Activated naive CD4-positive, alpha-beta T cell treated with anti-CD3 and anti-CD28 coated beads for 36 hours (primary cell): ENCODE results near the gene GPX5. TPM values are rescaled to one million over a fixed set of nuclear protein-coding genes. Genes with fewer than 3 reads are reported as not detected.
"Not testable (repeated sequence)": the region's sequence is repeated elsewhere in the genome, so short reads cannot be mapped to it uniquely, and the experiment has no call there.

Experiments
- CTCF ChIA-PET: fragments of 350-600 bp; sonication (Branson Sonifier 250); formaldehyde crosslinking; loops from one replicate; lab custom pipeline; 2021; ENCODE audit warnings: antibody characterized with exemption; lab: Charles Lee
- DNase-seq: peaks from one replicate; pipeline ENCODE4 v3.0.0-alpha.2; 2020
- H3K27ac Mint-ChIP-seq: one replicate; pipeline ENCODE4 v1.8.0; 2021; ENCODE audit warnings: mild to moderate bottlenecking, mixed read lengths
- H3K27me3 Mint-ChIP-seq: one replicate; pipeline ENCODE4 v1.8.0; 2021; ENCODE audit warnings: low read depth, mixed read lengths
- H3K36me3 Mint-ChIP-seq: one replicate; pipeline ENCODE4 v1.8.0; 2021; ENCODE audit warnings: low read depth, mixed read lengths
- H3K4me1 Mint-ChIP-seq: one replicate; pipeline ENCODE4 v1.8.0; 2021; ENCODE audit warnings: low read depth, mixed read lengths
- H3K4me3 Mint-ChIP-seq: one replicate; pipeline ENCODE4 v1.8.0; 2021; ENCODE audit warnings: mild to moderate bottlenecking, moderate library complexity, mixed read lengths
- H3K9me3 Mint-ChIP-seq: one replicate; pipeline ENCODE4 v1.8.0; 2021; ENCODE audit warnings: mixed read lengths
- intact Hi-C: fragments of 100-400 bp; cut with micrococcal nuclease; formaldehyde crosslinking; loops from one replicate; pipeline ENCODE4 v1.15.1; 2023
- total RNA-seq, 2 experiments: library from RNA; stranded (reverse); gene quantifications; one replicate each; pipeline ENCODE4 v1.2.3, GENCODE V29; 2021

Gene GPX5
- total RNA-seq, 2 experiments from 2014 or later = not detected

DNA sequence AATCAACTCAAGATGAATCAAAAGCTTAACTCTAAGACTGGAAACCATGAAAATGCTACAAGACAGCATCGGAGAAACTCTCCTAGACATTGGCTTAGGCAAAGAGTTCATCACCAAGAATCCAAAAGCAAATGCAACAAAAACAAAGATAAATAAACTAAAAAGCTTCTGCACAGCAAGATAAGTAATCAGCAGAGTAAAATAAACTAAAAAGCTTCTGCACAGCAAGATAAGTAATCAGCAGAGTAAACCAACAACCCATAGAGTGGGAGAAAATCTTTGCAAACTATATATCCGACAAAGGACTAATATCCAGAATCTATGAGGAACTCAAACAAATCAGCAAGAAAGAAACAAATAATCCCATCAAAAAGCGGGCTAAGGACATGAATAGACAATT, 21.3 kb downstream of the GPX5 start:
- Mint-ChIP-seq H3K27me3 (peaks cover 45% of the 10 kb centered on the region), H3K4me1 (peaks cover 18% of the 10 kb centered on the region)
- intact Hi-C loops, CTCF ChIA-PET, H3K27ac Mint-ChIP-seq, H3K4me3 Mint-ChIP-seq, DNase-seq, H3K9me3 Mint-ChIP-seq, H3K36me3 Mint-ChIP-seq: not testable (repeated sequence)

- Mint-ChIP-seq H3K9me3 (no peaks in the 10 kb centered on the region), H3K27me3 (peaks cover 59% of the 10 kb centered on the region), H3K36me3 (no peaks in the 10 kb centered on the region), H3K4me3 (no peak overlapping the region), H3K4me1 (peaks cover 4% of the 10 kb centered on the region), H3K27ac (no peak overlapping the region)
- DNase-seq = no peak
- CTCF ChIA-PET = interaction anchor here (0.8 to 0.9 kb wide), 2 partner anchors 12 to 40 kb away, joined by 3 read pairs; no protein-coding TSS in a partner anchor
- intact Hi-C loops = no loop called here
Measured at GRCh38 chr6:28551891-28552666, 26.4 kb downstream of the GPX5 start.

- Mint-ChIP-seq H3K27ac (no peak overlapping the region), H3K27me3 (peaks cover 56% of the 10 kb centered on the region), H3K4me3 (no peak overlapping the region), H3K9me3 (no peaks in the 10 kb centered on the region), H3K36me3 (no peaks in the 10 kb centered on the region), H3K4me1 (peaks cover 4% of the 10 kb centered on the region)
- DNase-seq = no peak
- CTCF ChIA-PET = interaction anchor here (0.9 kb wide), 1 partner anchor 41 kb away, joined by 3 read pairs; no protein-coding TSS in a partner anchor
- intact Hi-C loops = no loop called here
Measured at GRCh38 chr6:28553384-28553985, 27.8 kb downstream of the GPX5 start.

DNA sequence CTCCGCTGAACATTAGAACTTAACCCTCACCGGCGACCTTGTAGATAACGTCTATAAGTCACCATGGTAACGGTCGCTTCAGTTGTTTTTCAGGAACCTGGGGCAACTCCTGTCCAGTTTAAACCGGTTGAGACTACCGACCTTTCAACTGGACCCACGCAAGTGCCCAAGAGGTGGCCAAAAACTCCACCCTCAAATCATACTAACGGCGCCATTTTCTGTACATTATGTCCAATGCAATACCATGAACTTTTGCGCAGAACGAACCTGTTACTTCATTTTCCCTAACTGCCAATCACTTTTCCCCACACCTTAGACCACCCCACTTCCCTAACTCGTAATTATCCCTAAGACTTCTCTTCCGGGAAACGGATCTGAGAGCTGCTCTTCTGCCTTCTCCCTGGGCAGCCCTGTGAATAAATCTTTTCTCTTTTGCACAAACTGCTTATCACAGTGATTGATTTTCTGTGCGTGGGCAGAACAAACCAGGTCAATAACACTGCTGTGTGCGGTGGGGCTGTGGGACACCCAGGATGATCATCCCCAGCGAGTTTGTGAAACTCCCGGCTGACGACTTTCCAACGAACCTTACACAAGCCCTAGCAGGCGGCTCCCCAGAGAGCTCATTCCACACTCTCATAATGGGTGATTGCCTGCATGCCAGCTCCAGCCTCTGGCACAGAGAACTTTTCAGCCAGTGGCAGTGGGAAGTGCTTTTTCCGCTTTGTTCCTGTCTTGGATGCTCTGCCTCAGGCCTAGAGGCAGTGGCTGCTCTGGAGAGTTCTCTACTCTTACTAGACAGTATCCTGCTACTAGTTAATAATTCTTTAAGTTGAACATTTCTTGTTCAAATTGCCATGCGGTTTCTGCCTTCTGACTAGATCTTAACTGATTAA, 28.6 kb downstream of the GPX5 start:
- Mint-ChIP-seq H3K27me3 (peaks cover 49% of the 10 kb centered on the region), H3K4me1 (peaks cover 4% of the 10 kb centered on the region), H3K36me3 (no peaks in the 10 kb centered on the region), H3K9me3 (no peaks in the 10 kb centered on the region), H3K27ac (no peak overlapping the region), H3K4me3 (no peak overlapping the region)
- CTCF ChIA-PET = no interaction called here
- DNase-seq = no peak
- intact Hi-C loops = no loop called here

DNA sequence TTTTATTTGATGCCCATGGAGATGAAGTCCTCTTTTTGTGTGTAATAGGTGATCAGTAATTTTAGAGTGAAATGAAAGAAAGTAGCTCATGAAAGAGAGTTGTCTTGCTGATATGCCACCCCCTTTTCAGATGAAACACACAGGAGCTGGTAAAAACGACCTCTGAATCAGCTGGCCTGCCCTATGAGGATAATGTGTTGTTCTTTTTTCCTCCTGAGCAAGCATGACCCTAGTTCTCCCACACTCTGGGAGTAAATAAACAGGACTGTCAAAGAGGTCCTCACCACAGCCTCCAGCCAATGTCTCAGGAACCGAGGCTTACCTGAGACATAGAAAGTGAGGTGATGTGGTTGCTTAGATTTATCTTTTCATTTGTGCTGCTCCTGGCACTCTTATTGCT, 29.5 kb downstream of the GPX5 start:
- CTCF ChIA-PET = no interaction called here

DNA sequence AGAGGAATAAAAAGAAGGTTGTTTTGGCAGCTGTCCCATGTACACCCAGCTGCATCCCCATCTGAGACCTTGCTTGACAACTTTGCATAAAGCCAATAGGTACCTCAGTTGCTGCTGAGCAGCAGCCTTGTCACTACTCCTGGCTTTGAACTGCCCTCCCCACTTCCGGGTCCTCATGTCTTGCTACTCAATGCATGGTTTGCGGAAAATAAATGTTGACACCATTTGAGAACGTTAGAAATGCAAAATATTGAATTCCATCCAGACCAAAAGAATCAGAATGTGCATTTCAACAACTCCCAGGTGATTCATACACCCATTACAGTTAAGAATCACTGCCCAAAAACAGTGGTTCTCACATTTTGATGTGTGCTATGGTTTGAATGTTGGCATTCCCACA, 32.9 kb downstream of the GPX5 start:
- intact Hi-C loops = no loop called here
- H3K9me3 Mint-ChIP-seq = no peaks in the 10 kb centered on the region
- H3K4me3 Mint-ChIP-seq = no peak overlapping the region
- peaks cover 4% of the 10 kb centered on the region for H3K4me1 Mint-ChIP-seq
- peaks cover 34% of the 10 kb centered on the region for H3K27me3 Mint-ChIP-seq
- H3K36me3 Mint-ChIP-seq = no peaks in the 10 kb centered on the region
- CTCF ChIA-PET = no interaction called here
- no peak overlapping the region for H3K27ac Mint-ChIP-seq
- DNase-seq = no peak

More for the DNA sequence above, 29.5 kb downstream of the GPX5 start:
- peaks cover 4% of the 10 kb centered on the region for H3K4me1 Mint-ChIP-seq
- no peaks in the 10 kb centered on the region for H3K36me3 Mint-ChIP-seq
- intact Hi-C loops = no loop called here
- no peak for DNase-seq
- no peak overlapping the region for H3K4me3 Mint-ChIP-seq
- no peak overlapping the region for H3K27ac Mint-ChIP-seq
- peaks cover 44% of the 10 kb centered on the region for H3K27me3 Mint-ChIP-seq
- H3K9me3 Mint-ChIP-seq = no peaks in the 10 kb centered on the region

- Mint-ChIP-seq H3K4me3 (no peak overlapping the region), H3K27ac (no peak overlapping the region), H3K9me3 (no peaks in the 10 kb centered on the region), H3K27me3 (peaks cover 41% of the 10 kb centered on the region), H3K36me3 (no peaks in the 10 kb centered on the region), H3K4me1 (no peaks in the 10 kb centered on the region)
- intact Hi-C loops = no loop called here
- CTCF ChIA-PET = no interaction called here
- no peak for DNase-seq
Measured at GRCh38 chr6:28563430-28564095, 37.9 kb downstream of the GPX5 start.

DNA sequence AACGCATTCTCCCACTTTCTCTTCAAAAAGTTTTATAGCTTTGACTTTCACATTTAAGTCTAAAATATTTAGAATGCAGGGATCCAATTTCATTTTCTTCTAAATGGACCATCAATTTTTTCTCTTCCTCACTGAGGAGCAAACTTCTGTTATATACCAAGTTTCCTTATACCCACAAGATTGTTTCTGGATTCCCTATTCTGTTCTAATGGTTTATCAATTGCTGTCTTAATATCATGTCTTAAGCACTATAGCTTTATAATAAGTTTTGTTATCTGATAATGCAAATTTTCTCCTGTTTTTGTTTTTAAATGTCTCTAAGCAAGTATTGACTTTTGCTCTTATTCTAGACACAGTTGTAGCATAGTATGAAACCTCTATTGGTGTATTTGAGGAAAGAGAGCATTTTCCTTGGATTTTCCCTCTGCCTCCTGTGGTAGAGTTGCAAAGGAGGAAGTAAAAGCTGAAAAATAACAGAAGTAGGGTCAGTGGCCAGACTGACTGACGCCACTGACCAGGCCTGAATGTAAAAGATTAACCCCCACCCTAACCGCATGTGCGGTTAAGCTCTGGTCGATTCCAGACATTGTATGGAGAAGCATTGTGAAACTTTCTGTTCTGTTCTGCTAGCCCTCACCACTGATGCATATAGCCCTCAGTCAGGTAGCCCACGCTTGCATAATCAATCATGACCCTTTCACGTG, 40.3 kb downstream of the GPX5 start:
- peaks cover 42% of the 10 kb centered on the region for H3K27me3 Mint-ChIP-seq
- H3K4me3 Mint-ChIP-seq = no peak overlapping the region
- H3K9me3 Mint-ChIP-seq = no peaks in the 10 kb centered on the region
- no peak for DNase-seq
- no peak overlapping the region for H3K27ac Mint-ChIP-seq
- no peaks in the 10 kb centered on the region for H3K36me3 Mint-ChIP-seq
- H3K4me1 Mint-ChIP-seq = no peaks in the 10 kb centered on the region
- intact Hi-C loops = no loop called here
- CTCF ChIA-PET = no interaction called here

DNA sequence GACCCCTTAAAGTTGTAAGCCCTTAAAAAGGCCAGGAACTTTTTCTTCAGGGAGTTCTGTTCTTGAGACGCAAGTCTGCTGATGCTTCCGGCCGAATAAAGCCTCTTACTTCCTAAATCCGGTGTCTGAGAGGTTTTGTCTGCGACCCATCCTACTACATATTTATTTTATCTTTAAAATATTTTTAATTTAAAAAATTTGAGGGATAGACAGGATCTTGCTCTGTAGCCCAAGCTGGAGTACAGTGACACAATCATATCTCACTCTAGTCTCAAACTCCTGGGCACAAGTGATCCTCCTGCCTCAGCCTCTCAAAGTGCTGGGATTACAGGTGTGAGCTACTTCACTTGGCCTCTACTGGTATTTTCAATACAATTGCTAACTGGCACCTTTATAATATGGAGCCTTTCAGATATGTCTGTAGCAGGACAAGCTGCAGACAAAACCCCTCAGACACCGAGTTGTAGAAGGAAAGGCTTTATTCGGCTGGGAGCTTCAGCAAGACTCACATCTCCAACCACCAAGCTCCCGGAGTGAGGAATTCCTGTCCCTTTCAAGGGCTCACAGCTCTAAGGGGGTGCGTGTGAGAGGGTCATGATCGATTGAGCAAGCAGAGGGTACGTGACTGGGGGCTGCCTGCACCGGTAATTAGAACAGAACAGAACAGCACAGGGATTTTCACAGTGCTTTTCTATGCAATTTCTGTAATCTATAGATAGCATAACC, 41.0 kb downstream of the GPX5 start:
- Mint-ChIP-seq H3K9me3 (no peaks in the 10 kb centered on the region), H3K27ac (no peak overlapping the region), H3K4me3 (no peak overlapping the region), H3K36me3 (no peaks in the 10 kb centered on the region), H3K4me1 (no peaks in the 10 kb centered on the region), H3K27me3 (peaks cover 40% of the 10 kb centered on the region)
- CTCF ChIA-PET = no interaction called here
- DNase-seq = no peak
- intact Hi-C loops = no loop called here

DNA sequence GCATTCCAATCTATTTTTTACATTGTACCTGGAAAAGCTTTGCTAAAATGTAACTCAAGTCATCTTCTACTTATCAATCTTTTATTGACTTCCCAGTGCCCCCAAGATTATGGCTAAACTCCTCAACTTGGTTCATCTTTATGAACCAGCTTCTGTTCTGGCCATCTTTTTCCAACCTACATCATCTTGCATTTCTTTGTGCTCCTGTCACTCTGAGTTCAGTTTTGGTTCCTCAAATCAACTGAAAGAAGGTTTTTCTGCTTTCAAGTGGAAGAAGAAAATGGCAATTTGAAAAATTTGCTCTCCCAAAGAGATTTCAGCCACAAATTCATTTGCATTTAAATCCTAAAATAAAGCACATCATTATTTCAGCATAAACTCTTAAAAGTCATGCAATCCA, 41.8 kb downstream of the GPX5 start:
- CTCF ChIA-PET = no interaction called here
- H3K27me3 Mint-ChIP-seq = peaks cover 41% of the 10 kb centered on the region

DNA sequence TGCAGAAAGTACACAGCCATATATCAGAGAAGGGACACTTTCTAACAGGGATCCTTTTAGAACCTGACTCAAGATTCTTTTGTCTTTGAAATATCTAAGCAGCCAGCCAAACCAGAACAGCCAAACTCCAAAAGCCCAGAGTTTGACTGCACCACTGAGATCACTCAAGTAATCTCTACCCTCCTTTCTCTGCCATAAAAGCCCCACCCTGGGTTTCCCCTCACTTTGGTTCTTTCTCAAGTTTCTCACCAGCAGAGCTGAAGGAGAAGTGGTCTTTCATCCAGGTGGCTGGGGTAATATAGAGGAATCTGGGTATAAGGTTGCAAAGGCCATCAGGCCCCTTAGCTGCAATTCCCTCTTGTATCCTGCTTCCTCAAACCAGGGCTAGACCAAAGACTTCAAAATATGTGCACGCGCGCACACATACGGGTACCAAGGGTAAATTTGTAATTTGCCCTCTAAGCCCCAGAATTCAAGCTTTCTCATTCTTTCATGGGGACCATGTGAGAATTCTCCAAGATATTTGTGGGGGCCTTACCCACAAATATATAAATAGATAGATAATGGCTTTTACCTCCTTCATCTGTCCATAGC, 42.9 kb downstream of the GPX5 start:
- peaks cover 42% of the 10 kb centered on the region for H3K27me3 Mint-ChIP-seq
- H3K4me3 Mint-ChIP-seq = no peak overlapping the region
- DNase-seq = no peak
- no peak overlapping the region for H3K27ac Mint-ChIP-seq
- H3K4me1 Mint-ChIP-seq = no peaks in the 10 kb centered on the region
- CTCF ChIA-PET = no interaction called here
- H3K9me3 Mint-ChIP-seq = no peaks in the 10 kb centered on the region
- intact Hi-C loops = no loop called here
- no peaks in the 10 kb centered on the region for H3K36me3 Mint-ChIP-seq

More for the DNA sequence above, 41.8 kb downstream of the GPX5 start:
- H3K4me1 Mint-ChIP-seq = no peaks in the 10 kb centered on the region
- DNase-seq = no peak
- no peaks in the 10 kb centered on the region for H3K36me3 Mint-ChIP-seq
- no peak overlapping the region for H3K4me3 Mint-ChIP-seq
- intact Hi-C loops = no loop called here
- H3K9me3 Mint-ChIP-seq = no peaks in the 10 kb centered on the region
- no peak overlapping the region for H3K27ac Mint-ChIP-seq
